ES-I3 (cell line): Measurements from ENCODE around the gene PODN.

Experiments used
- H3K36me3 ChIP-seq: 2 replicates; pipeline ENCODE4 v1.6.1; 2013; ENCODE audit warnings: mild to moderate bottlenecking, low read length, control low read depth, moderate library complexity; ENCODE audit not compliant: insufficient read depth
- H3K4me1 ChIP-seq: 2 replicates; pipeline ENCODE4 v1.6.1; 2013; ENCODE audit warnings: mild to moderate bottlenecking, control low read depth, low read length; ENCODE audit not compliant: insufficient read depth
- H3K9ac ChIP-seq: 2 replicates; pipeline ENCODE4 v1.6.1; 2013; ENCODE audit warnings: low read depth, mild to moderate bottlenecking, low read length, moderate library complexity
- H3K9me3 ChIP-seq: 2 replicates; pipeline ENCODE4 v1.6.1; 2013; ENCODE audit warnings: mild to moderate bottlenecking, low read length, moderate library complexity; ENCODE audit not compliant: control insufficient read depth, insufficient read depth

The PODN gene

DNA sequence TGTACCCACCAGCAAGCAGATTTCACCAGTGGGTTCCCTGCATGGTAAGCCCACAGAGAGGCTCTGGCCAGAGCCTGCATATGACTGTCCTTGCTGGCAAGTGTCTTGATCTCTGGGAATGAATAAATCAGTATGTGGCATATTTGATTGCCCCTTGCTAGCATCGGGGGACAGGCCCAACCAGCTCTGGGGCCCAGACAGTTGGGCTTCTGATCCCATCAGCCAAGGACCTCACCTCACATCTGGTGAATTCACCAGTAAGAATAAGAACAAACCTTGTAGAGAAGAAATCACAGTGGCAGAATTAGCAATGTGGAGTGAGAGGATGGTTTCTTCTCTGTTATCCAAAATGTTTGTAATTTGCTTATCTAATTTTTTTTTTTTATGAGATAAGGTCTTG, 64.5 kb downstream of the PODN start:
- Histone ChIP-seq H3K4me1 (peaks cover 16% of the 10 kb centered on the region; the same call in 1 of the 2 replicates), H3K9me3 (no peaks in the 10 kb centered on the region), H3K36me3 (no peaks in the 10 kb centered on the region), H3K9ac (no peak overlapping the region)

- H3K9ac ChIP-seq, result no peak overlapping the region
- no peaks in the 10 kb centered on the region for H3K9me3 ChIP-seq
- H3K4me1 ChIP-seq, result peaks cover 8% of the 10 kb centered on the region; the same call in 1 of the 2 replicates
- no peaks in the 10 kb centered on the region for H3K36me3 ChIP-seq
Observed at GRCh38 chr1:53127546-53127945, 65.5 kb downstream of the PODN start.

- Histone ChIP-seq H3K9ac (no peak overlapping the region), H3K9me3 (no peaks in the 10 kb centered on the region), H3K4me1 (no peaks in the 10 kb centered on the region), H3K36me3 (no peaks in the 10 kb centered on the region)
Observed at GRCh38 chr1:53128401-53128800, 66.4 kb downstream of the PODN start.

DNA sequence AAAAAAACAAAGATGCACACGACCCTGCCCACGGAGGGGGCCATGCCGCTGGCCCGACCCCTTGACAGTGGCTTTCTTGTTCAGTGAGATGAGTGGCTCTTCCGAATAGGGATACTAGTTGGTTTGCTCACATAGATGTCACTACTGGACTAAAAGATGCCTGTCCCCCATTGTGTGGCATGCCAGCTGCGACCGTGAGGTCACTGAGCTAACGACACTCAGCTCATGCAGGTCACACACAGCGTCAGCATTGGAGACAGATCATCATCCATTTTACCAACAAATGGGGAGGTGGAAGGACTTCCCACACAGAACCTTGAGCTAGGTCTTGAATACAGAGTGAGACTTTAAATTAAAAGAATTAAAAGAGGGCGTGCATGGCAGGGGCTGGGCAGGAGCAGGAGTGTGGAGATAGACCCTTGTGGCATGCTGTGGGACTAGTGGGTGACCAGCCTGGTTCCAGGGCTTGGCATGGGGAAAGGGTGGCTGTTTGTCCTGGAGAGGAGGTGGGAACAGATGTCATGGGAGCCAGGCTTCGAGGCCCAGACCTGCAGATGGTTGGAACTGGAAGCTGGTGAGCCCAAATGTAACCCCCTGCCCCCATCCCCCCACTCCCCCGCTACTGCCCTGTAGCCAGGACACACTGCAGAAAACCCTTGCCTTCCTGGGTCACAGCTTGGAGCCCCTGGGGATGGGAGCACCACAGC, 68.0 kb downstream of the PODN start:
- Histone ChIP-seq H3K4me1 (no peaks in the 10 kb centered on the region), H3K9ac (no peak overlapping the region), H3K36me3 (no peaks in the 10 kb centered on the region), H3K9me3 (no peaks in the 10 kb centered on the region)

DNA sequence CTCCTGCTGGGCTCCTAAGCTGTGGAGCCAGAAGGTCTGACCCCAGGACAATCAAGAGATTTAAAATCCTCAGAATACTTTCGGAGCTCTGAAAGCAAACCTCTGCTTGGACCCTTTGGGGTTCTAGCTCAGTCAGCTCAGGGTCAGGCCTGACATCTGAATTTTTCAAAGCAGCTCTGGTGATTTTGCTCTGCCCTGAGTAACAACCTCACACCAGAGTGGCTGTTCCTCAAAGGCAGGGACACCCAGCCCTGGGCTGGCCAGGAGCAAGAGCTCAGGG, 68.5 kb downstream of the PODN start:
- no peaks in the 10 kb centered on the region for H3K9me3 ChIP-seq
- H3K9ac ChIP-seq, result no peak overlapping the region
- H3K36me3 ChIP-seq, result no peaks in the 10 kb centered on the region
- no peaks in the 10 kb centered on the region for H3K4me1 ChIP-seq

DNA sequence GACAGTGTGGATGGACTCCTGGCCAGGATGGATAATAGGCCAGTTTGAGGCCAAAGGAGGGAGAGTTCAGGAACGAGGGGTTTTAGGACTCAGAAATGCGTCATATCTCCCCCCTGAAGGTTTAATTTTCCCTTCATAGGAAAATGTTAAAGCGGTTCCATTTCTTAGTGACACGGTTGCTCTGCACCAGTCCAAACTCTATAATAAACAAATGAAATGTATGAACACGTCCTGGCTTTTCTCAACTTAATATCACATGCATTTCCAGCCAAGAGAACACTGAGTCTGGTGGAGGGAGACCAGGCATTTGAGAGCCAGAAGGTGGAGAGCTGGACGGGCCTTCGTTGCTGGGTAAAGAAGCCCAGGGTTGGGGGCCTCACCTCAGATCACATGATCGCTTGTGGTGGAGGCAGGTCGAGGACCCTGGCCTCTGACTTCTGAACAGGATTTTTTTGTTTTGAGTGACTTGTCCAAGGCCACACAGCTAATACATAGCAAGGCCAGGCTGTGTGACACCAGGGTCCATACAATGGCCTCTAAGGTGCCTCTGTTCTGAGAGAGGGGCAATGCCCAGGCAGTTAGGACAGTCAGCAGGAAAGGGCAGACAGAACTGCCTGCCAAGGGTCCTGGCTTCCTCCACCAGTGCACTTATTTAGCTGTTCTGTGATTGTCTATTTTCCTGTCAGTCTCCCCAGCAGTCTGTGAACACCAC, 69.0 kb downstream of the PODN start:
- Histone ChIP-seq H3K36me3 (no peaks in the 10 kb centered on the region), H3K9me3 (no peaks in the 10 kb centered on the region), H3K4me1 (no peaks in the 10 kb centered on the region), H3K9ac (no peak overlapping the region)

- Histone ChIP-seq H3K9me3 (no peaks in the 10 kb centered on the region), H3K36me3 (no peaks in the 10 kb centered on the region), H3K9ac (no peak overlapping the region), H3K4me1 (no peaks in the 10 kb centered on the region)
Observed at GRCh38 chr1:53131590-53131938, 69.6 kb downstream of the PODN start.

DNA sequence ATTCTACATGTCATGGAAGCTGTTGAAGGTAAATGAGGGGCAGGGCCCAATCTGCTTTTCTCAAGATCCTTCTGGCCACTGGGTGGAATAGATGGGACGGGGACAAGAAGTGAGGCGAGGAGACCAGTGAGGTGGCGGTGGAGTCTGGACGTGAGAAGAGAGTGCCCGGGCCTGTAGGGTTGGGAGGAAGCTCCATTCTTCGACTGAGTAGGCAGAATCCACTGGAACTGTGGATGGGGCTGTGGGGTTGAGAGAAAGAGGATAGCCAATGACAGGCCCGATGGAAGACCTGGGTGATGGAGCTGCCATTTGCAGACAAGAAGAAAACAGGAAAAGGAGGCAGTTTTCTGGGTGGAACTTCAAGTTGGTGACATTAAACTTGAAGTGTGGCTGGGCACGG, 70.2 kb downstream of the PODN start:
- Histone ChIP-seq H3K9ac (no peak overlapping the region), H3K36me3 (no peaks in the 10 kb centered on the region), H3K9me3 (no peaks in the 10 kb centered on the region), H3K4me1 (no peaks in the 10 kb centered on the region)

DNA sequence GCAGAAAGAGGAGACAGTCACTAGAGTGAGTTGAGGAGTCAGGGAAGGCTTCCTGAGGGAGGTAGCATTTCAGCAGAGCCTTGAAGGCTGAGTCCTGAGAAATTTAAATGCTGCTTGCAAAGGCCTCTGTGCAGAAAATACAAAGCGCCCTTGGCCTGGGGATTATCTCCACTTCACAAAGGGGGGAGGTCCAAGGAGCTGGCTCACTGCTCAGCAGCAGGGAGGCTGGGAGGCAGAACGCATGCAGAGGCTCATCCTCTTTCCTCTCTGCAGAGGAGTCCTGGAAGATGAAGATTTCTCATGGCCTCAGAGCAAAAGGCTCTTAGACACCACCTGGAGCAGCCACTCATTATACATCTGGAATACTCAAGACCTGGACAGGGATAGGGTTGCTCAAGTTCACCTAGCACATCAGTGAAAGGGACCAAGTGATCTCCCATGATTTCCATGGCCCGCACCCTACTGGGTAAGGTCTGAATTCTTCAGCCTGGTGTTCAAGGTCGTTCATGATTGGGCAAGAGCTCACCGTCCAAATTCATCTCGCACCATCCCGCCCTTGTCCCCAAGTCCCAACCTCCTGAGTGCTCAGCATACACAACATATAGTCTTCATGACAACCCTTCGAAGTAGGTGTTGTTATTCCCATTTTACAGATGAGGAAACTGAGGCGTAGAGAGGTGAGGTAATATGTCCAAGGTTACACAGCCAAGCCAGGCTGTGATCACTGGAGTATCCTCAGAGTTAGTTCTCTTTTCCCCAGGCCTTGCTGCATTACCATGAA, 71.4 kb downstream of the PODN start:
- Histone ChIP-seq H3K9me3 (no peaks in the 10 kb centered on the region; the same call in 1 of the 2 replicates), H3K9ac (no peak overlapping the region), H3K4me1 (no peaks in the 10 kb centered on the region), H3K36me3 (no peaks in the 10 kb centered on the region)

DNA sequence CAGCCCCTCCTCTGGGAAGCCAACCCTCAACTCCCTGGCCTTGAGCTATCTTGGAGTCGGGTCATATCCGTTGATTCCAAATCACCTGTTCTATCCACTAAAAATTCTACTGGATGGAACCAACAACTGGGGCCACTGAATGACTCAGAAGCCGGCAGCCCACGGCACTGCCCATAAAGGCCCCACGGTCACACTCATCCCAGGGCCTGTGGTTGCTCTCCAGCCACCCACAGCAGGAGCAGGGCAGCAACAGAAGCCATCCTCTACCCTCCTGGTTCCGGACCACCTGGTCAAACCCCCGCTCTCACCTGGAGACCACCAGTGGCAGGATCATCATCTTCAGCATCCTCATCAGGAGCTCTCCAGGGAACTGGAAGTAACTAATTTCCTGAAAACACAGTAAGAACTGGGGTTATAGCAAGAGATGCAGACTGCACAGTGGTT, 72.1 kb downstream of the PODN start:
- H3K4me1 ChIP-seq, result no peaks in the 10 kb centered on the region
- H3K36me3 ChIP-seq, result no peaks in the 10 kb centered on the region
- H3K9me3 ChIP-seq, result no peaks in the 10 kb centered on the region; the same call in 1 of the 2 replicates
- H3K9ac ChIP-seq, result no peak overlapping the region
